GM23338 (cell line): Measurements from ENCODE around the gene TSPAN7.

Experiments used
- CREB1 ChIP-seq: fragments of 250-450 bp; sonication (Bioruptor Pico); IDR thresholded peaks from 2 replicates; pipeline ENCODE4 v1.5.0; 2020; ENCODE audit warnings: low read depth, mild to moderate bottlenecking, moderate library complexity
- CTCF ChIP-seq, 2 experiments: fragments of 200-600 bp in 1 of 2; sonication (generic) in 1 of 2; conservative IDR thresholded peaks; 2 replicates each; pipeline versions ENCODE4 v1.5.1 to v1.6.1; 2016 to 2017; ENCODE audit warnings: antibody characterized with exemption in 2 of 2, low read depth in 2 of 2, mild to moderate bottlenecking in 2 of 2, moderate library complexity in 1 of 2
- EZH2 ChIP-seq: fragments of 200-600 bp; sonication (generic); IDR thresholded peaks from one replicate; pipeline ENCODE4 v1.8.0; 2017; ENCODE audit warnings: antibody characterized with exemption, mild to moderate bottlenecking, low read depth; ENCODE audit not compliant: unreplicated experiment
- POLR2AphosphoS5 ChIP-seq: IDR thresholded peaks from 2 replicates; pipeline ENCODE4 v1.6.1; 2016; ENCODE audit warnings: antibody characterized with exemption, low read depth
- REST ChIP-seq: IDR thresholded peaks from one replicate; pipeline ENCODE4 v1.6.1; 2018; ENCODE audit warnings: antibody characterized with exemption; ENCODE audit not compliant: unreplicated experiment
- ZNF114 ChIP-seq: fragments of 250-450 bp; sonication (Bioruptor Pico); IDR thresholded peaks from 2 replicates; pipeline ENCODE4 v1.5.0; 2020; ENCODE audit warnings: mild to moderate bottlenecking, moderate library complexity

- TF ChIP-seq EZH2 (no peak), CTCF (conservative IDR thresholded peaks at IDR 0.05; ENCODE audit: low read depth in 2 of 2) (no peak), REST (no peak), CREB1 (no peak), POLR2AphosphoS5 (no peak), ZNF114 (CRISPR knock-in tag) (no peak)
Observed at GRCh38 chrX:38638952-38639529, 77.7 kb downstream of the TSPAN7 start.
